Neural cell (in vitro differentiated cells): ENCODE data around the gene CD83. TPM values are rescaled to one million over a fixed set of nuclear protein-coding genes. Genes with fewer than 3 reads are reported as not detected.

ENCODE experiments used
- H2AFZ ChIP-seq: fragments of 200-600, 300-800 bp; sonication (generic), shearing (Covaris generic); 2 replicates; pipeline ENCODE4 v1.6.0; 2014; ENCODE audit warnings: low read depth, mild to moderate bottlenecking, antibody characterized with exemption, low read length, moderate library complexity
- H3F3A ChIP-seq: fragments of 200-600 bp; shearing (Covaris generic); 2 replicates; pipeline ENCODE4 v1.6.1; 2016; ENCODE audit warnings: mild to moderate bottlenecking, moderate library complexity, mixed read lengths, antibody characterized with exemption, low read length; ENCODE audit not compliant: insufficient read depth, poor library complexity, severe bottlenecking
- H3K27ac ChIP-seq: fragments of 200-600, 300-800 bp; sonication (generic), shearing (Covaris generic); 2 replicates; pipeline ENCODE4 v1.5.1; 2014; ENCODE audit warnings: mild to moderate bottlenecking, low read length, moderate library complexity
- H3K27me3 ChIP-seq: fragments of 300-800, 200-600 bp; sonication (generic), shearing (Covaris generic); 2 replicates; pipeline ENCODE4 v1.6.0; 2014; ENCODE audit warnings: mild to moderate bottlenecking, low read depth, low read length, moderate library complexity; ENCODE audit not compliant: insufficient read depth
- H3K36me3 ChIP-seq: fragments of 300-800, 200-600 bp; sonication (generic), shearing (Covaris generic); 2 replicates; pipeline ENCODE4 v1.5.1; 2014; ENCODE audit warnings: mild to moderate bottlenecking, antibody characterized with exemption, low read length, moderate library complexity; ENCODE audit not compliant: insufficient read depth
- H3K4me2 ChIP-seq: fragments of 300-800, 200-600 bp; sonication (generic), shearing (Covaris generic); 2 replicates; pipeline ENCODE4 v1.6.0; 2014; ENCODE audit warnings: mild to moderate bottlenecking, low read length
- H3K4me3 ChIP-seq: fragments of 300-800, 200-600 bp; sonication (generic), shearing (Covaris generic); 2 replicates; pipeline ENCODE4 v1.5.1; 2014; ENCODE audit warnings: mild to moderate bottlenecking, low read length, moderate library complexity
- H3K79me2 ChIP-seq: fragments of 200-600 bp; shearing (Covaris generic); replicated peaks from 2 replicates; pipeline ENCODE4 v1.6.0; 2014; ENCODE audit warnings: mild to moderate bottlenecking, low read length, moderate library complexity; ENCODE audit not compliant: insufficient read depth
- H3K9ac ChIP-seq: fragments of 300-800, 200-600 bp; sonication (generic), shearing (Covaris generic); 2 replicates; pipeline ENCODE4 v1.6.1; 2016; ENCODE audit warnings: mild to moderate bottlenecking, low read length, mixed read lengths
- H3K9me2 ChIP-seq: fragments of 200-600 bp; shearing (Covaris generic); 2 replicates; pipeline ENCODE4 v1.6.1; 2016; ENCODE audit warnings: mild to moderate bottlenecking, low read length, mixed read lengths; ENCODE audit not compliant: insufficient read depth
- H3K9me3 ChIP-seq: fragments of 200-600, 300-800 bp; sonication (generic), shearing (Covaris generic); 2 replicates; pipeline ENCODE4 v1.6.1; 2016; ENCODE audit warnings: mild to moderate bottlenecking, mixed run types, low read length, moderate library complexity, mixed read lengths
- H4K20me1 ChIP-seq: fragments of 200-600 bp; shearing (Covaris generic); 2 replicates; pipeline ENCODE4 v1.6.1; 2016; ENCODE audit warnings: mild to moderate bottlenecking, mixed run types; ENCODE audit not compliant: insufficient read depth
- EP300 ChIP-seq: fragments of 450-650 bp; conservative IDR thresholded peaks from 2 replicates; pipeline ENCODE4 v1.6.1; 2014; ENCODE audit warnings: antibody characterized with exemption, mild to moderate bottlenecking, moderate library complexity; ENCODE audit not compliant: poor library complexity, severe bottlenecking
- EZH2 ChIP-seq: fragments of 200-600, 300-800 bp; shearing (Covaris generic), sonication (generic); IDR thresholded peaks from 2 replicates; pipeline ENCODE4 v1.6.1; 2014; ENCODE audit warnings: antibody characterized with exemption, low read length, borderline replicate concordance, mild to moderate bottlenecking; ENCODE audit not compliant: insufficient read depth, poor library complexity, severe bottlenecking
- MXI1 ChIP-seq: fragments of 450-650 bp; conservative IDR thresholded peaks from 2 replicates; pipeline ENCODE4 v1.6.1; 2014; ENCODE audit warnings: antibody characterized with exemption, mild to moderate bottlenecking; ENCODE audit not compliant: poor library complexity, severe bottlenecking
- POLR2AphosphoS5 ChIP-seq: IDR thresholded peaks from 2 replicates; pipeline ENCODE4 v1.6.1; 2012
- RAD21 ChIP-seq: fragments of 450-650 bp; conservative IDR thresholded peaks from 2 replicates; pipeline ENCODE4 v1.6.1; 2014; ENCODE audit warnings: antibody characterized with exemption, mild to moderate bottlenecking, moderate library complexity
- REST ChIP-seq: IDR thresholded peaks from 2 replicates; pipeline ENCODE4 v1.6.1; 2012; ENCODE audit warnings: borderline replicate concordance
- SMC3 ChIP-seq: fragments of 450-650 bp; conservative IDR thresholded peaks from 2 replicates; pipeline ENCODE4 v1.6.1; 2014; ENCODE audit warnings: antibody characterized with exemption, mild to moderate bottlenecking, moderate library complexity; ENCODE audit not compliant: poor library complexity
- TAF1 ChIP-seq: IDR thresholded peaks from 2 replicates; pipeline ENCODE4 v1.6.1; 2012; ENCODE audit warnings: low read depth
- polyA plus RNA-seq: library from polyadenylated mRNA; depleted of rRNA; stranded (reverse); fragments of >200 nt; gene quantifications from 2 replicates; pipeline ENCODE4 v1.2.3, GENCODE V29; 2014
- TF ChIP-seq, protein P1 (sequence below): fragments of 450-650 bp; IDR thresholded peaks from 2 replicates; pipeline ENCODE4 v1.5.1; 2014; ENCODE audit warnings: antibody characterized with exemption, mild to moderate bottlenecking, moderate library complexity; ENCODE audit not compliant: poor library complexity, severe bottlenecking

The CD83 gene
- polyA plus RNA-seq, 1 donor from 2014 or later, result 17.0 TPM

GRCh38 chr6:14084388-14084787 is 33.2 kb upstream of the CD83 start:
- Histone ChIP-seq H3K27me3 (no peaks in the 10 kb centered on the region), H3K4me3 (no peak overlapping the region), H3K79me2 (no peaks in the 10 kb centered on the region), H3K9ac (no peak overlapping the region), H3F3A (no peaks in the 10 kb centered on the region), H3K9me2 (no peaks in the 10 kb centered on the region), H2AFZ (no peak overlapping the region), H3K36me3 (no peaks in the 10 kb centered on the region), H4K20me1 (no peaks in the 10 kb centered on the region), H3K27ac (no peak overlapping the region), H3K4me2 (no peak overlapping the region), H3K9me3 (no peaks in the 10 kb centered on the region)
- TF ChIP-seq, protein P1, sequence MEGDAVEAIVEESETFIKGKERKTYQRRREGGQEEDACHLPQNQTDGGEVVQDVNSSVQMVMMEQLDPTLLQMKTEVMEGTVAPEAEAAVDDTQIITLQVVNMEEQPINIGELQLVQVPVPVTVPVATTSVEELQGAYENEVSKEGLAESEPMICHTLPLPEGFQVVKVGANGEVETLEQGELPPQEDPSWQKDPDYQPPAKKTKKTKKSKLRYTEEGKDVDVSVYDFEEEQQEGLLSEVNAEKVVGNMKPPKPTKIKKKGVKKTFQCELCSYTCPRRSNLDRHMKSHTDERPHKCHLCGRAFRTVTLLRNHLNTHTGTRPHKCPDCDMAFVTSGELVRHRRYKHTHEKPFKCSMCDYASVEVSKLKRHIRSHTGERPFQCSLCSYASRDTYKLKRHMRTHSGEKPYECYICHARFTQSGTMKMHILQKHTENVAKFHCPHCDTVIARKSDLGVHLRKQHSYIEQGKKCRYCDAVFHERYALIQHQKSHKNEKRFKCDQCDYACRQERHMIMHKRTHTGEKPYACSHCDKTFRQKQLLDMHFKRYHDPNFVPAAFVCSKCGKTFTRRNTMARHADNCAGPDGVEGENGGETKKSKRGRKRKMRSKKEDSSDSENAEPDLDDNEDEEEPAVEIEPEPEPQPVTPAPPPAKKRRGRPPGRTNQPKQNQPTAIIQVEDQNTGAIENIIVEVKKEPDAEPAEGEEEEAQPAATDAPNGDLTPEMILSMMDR, result no peak
- no peak for TF ChIP-seq EP300
- no peak for TF ChIP-seq TAF1
- no peak for TF ChIP-seq SMC3
- no peak for TF ChIP-seq MXI1
- no peak for TF ChIP-seq RAD21
- TF ChIP-seq REST, result no peak
- TF ChIP-seq EZH2, result no peak

DNA sequence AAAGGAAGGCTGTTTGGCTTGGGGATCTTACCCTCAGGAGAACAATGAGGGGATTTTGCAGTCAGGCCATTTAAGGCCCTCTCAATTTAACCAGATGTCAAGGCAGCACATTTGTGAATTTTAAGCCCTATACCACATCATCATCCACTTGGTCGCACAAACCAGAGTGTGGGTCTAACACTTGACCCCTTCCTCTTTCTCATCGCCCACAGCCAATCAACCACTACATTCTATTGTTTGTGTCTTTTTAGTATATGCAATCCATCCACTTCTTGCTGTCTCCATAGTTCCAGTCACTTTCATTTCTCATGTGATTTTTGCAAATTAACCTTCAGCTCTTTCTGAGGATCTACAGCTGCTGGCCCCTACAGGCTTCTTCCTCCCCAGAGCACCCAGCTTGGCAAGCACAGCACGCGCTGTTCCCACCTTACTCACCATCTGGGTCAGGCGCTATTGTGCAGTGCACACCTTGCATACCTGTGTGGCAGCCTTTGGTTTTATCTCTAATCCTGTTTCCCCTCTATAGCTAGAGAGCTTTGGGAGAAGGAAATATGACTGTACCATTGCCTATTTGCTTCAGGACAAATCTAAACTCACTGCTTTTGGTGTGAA is 32.3 kb upstream of the CD83 start:
- no peaks in the 10 kb centered on the region for H3K9me3 ChIP-seq
- no peak overlapping the region for H3K4me2 ChIP-seq
- no peaks in the 10 kb centered on the region for H3K9me2 ChIP-seq
- no peaks in the 10 kb centered on the region for H3K79me2 ChIP-seq
- no peaks in the 10 kb centered on the region for H4K20me1 ChIP-seq
- H3K9ac ChIP-seq, result no peak overlapping the region
- TF ChIP-seq REST, result no peak
- no peak for TF ChIP-seq SMC3
- no peak for TF ChIP-seq MXI1
- TF ChIP-seq EZH2, result no peak
- no peak for TF ChIP-seq RAD21
- TF ChIP-seq POLR2AphosphoS5, result no peak
- TF ChIP-seq, protein P1, result no peak
- TF ChIP-seq EP300, result no peak
- TF ChIP-seq TAF1, result no peak
- H2AFZ ChIP-seq, result no peak overlapping the region
- no peak overlapping the region for H3K27ac ChIP-seq
- no peaks in the 10 kb centered on the region for H3F3A ChIP-seq
- H3K4me3 ChIP-seq, result no peak overlapping the region
- no peaks in the 10 kb centered on the region for H3K27me3 ChIP-seq
- no peaks in the 10 kb centered on the region for H3K36me3 ChIP-seq
